Body of pancreas (tissue), 4 donors: ENCODE results near the gene TSPAN3.

ENCODE experiments used
- POLR2A ChIP-seq, 3 donors: fragments of 450-650 bp; IDR thresholded peaks; one replicate each; pipeline ENCODE4 v1.6.1; 2016; ENCODE audit warnings: antibody characterized with exemption in 3 of 3, mild to moderate bottlenecking in 2 of 3
- TF ChIP-seq, protein P1 (sequence below), 7 experiments: fragments of 450-650 bp in 4 of 7; fragments of 200-600 bp in 3 of 7; sonication (generic) in 3 of 7; IDR thresholded peaks; one replicate each; pipeline ENCODE4 v1.5.1; 2016 to 2019; ENCODE audit warnings: antibody characterized with exemption in 7 of 7

DNA sequence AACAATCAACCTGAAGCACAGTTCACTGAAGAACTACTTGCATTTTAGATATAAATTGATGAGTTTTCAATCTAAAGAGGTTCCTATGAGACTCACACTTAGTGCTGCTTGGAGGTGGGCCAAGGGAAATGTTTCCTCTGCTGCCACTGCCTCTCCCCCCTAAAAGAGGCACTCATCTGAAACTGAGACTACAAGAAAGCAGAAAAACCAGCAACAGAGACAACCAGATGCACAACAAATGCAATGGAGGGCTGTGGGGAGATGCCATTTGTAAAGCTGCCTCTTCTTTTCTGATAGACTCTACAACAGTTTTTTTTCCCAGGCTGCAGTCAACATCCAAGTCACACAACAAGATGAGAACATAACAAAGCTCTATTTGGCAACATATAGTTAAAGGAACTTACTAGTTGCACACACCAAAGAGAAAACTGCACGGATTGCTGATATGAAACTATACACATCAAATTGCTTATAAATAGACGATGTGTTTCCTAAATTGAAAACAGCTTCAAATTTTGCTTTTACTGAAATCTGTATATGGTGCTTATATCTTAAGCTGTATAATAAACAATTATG is 11.0 kb downstream of the TSPAN3 start:
- no peak for TF ChIP-seq POLR2A (IDR thresholded peaks at IDR 0.05)
- TF ChIP-seq, protein P1, sequence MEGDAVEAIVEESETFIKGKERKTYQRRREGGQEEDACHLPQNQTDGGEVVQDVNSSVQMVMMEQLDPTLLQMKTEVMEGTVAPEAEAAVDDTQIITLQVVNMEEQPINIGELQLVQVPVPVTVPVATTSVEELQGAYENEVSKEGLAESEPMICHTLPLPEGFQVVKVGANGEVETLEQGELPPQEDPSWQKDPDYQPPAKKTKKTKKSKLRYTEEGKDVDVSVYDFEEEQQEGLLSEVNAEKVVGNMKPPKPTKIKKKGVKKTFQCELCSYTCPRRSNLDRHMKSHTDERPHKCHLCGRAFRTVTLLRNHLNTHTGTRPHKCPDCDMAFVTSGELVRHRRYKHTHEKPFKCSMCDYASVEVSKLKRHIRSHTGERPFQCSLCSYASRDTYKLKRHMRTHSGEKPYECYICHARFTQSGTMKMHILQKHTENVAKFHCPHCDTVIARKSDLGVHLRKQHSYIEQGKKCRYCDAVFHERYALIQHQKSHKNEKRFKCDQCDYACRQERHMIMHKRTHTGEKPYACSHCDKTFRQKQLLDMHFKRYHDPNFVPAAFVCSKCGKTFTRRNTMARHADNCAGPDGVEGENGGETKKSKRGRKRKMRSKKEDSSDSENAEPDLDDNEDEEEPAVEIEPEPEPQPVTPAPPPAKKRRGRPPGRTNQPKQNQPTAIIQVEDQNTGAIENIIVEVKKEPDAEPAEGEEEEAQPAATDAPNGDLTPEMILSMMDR (IDR thresholded peaks at IDR 0.05), result no peak
